NCI-H1436 (cell line): ENCODE data around the gene CYP2A7.
"Not testable (repeated sequence)": the region's sequence is repeated elsewhere in the genome, so short reads cannot be mapped to it uniquely, and the experiment has no call there.

Experiments used
- DNase-seq: peaks from one replicate; lab custom pipeline; 2025; lab: John Stamatoyannopoulos, UW

The CYP2A7 gene

DNA sequence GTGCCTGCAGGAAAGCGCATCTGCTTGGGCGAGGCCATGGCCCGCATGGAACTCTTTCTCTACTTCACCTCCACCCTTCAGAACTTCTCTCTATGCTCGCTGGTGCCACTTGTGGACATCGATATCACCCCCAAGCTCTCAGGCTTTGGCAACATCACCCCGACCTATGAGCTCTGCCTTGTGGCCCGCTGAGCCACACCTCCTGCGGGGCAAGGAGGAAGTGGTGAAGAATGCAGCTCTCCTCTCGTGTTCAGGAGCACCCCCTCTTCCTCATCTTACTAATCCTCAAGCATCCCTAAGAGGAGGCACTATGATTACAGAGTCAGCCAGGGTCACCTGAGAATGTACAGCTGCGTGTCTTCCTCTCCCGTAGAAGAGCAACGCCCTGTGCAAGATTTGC, 17.9 kb upstream of the CYP2A7 start:
- not testable (repeated sequence) for DNase-seq

DNA sequence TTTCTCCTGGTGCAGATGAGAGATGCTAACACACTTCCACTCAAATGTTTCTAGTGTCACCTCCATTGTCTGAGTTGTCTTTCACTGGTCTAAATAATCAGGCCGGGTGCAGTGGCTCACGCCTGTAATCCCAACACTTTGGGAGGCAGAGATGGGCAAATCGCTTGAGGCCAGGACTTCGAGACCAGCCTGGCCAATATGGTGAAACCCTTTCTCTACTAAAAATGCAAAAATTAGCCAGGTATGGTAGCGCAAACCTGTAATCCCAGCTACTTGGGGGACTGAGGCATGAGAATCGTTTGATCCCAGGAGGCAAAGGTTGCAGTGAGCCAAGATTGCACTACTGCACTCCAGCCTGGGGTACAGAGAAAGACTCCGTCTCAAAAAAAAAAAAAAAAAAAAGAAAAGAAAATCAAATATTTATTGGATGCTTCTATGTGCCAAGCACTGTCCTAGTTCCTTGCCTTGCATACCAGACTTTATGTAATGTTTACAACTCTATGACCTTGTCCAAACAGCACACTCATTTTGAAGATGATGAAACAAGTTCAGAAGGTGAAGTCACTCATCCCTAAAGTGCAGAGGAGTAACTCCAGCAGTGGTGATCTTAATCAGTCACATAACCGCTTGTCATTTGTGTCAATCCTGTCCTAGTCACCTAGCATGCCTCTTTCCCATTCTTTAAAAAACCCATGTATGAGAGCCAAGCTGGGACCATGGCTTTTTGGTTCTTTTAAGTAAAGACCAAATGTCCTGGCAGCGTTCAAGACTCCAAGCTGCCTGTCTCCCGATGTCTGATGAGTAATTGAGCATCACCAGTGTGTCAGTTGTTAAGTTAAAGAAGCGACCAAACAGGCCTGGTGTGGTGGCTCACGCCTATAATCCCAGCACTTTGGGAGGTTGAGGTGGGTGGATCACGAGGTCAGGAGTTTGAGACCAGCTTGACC, 15.1 kb upstream of the CYP2A7 start:
- DNase-seq: not testable (repeated sequence)

DNA sequence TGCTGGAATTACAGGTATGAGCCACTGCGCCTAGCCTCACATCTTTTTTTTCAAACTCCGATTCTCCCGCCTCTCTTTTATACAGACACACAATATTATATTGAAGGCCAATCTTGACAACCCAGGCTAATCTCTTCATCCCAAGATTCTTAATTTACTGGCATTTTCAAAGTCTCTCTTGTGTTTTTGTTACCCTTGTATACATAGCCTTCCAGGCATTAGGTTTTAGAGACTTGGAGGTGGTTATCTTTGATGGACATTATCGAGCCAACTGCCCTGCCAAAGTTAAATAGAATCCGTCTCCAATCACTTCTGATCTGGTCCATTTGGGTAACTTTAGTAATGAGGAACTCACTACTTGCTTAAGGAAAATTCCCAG, 14.4 kb upstream of the CYP2A7 start:
- no peak for DNase-seq

DNA sequence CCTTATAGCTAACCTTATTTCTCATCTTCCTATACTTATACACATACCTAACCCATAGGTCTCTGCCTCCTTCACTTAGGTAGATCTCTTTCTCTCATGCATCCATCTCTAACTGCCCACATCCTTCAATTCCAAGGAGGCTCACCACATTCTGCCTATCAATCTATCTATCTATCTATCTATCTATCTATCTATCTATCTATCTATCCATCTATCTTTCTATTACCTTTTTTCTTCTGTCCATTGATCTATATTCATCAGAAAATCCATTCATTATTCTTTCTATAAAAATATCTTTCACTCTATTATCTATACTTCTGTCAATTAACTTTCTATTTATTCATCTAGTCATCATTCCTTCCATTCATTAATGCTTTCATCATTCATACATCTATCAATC, 11.1 kb upstream of the CYP2A7 start:
- DNase-seq: no peak

DNA sequence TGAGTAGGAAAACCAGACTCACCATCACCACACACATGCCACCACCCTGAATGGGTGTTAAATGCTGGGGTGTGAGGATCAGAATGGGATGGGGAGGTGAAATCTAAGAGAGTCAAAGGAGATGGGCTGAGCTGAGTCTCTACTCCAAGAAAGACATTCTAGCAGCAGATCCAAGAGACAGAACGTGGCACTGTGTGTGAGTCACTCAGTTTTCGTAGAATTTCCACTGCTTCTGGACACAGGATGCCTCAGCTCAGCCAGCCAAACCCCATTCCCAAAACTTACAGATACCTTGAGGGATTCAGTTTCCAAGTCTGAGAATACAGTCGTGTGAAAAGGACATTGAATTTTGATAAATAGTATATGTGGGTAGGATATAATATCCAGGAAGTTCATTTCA, 7.3 kb upstream of the CYP2A7 start:
- DNase-seq: no peak

DNA sequence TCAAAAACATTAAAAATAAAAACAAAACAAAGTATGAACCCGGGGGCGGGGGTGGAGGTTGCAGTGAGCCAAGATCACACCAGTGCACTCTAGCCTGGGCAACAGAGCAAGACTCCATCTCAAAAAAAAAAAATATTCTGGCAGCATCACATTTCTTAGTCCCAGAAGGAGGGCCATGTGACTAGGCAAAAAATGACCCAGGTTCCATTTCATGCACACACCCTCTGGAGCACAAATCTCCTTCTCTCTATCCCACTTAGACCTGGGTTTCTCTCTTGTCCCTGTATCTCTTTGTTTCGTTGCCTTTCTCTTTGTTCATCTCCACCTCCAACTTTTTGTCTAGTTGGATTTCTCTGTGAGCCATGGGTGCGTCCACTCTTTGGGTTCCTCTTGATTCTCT, 6.2 kb upstream of the CYP2A7 start:
- no peak for DNase-seq

DNA sequence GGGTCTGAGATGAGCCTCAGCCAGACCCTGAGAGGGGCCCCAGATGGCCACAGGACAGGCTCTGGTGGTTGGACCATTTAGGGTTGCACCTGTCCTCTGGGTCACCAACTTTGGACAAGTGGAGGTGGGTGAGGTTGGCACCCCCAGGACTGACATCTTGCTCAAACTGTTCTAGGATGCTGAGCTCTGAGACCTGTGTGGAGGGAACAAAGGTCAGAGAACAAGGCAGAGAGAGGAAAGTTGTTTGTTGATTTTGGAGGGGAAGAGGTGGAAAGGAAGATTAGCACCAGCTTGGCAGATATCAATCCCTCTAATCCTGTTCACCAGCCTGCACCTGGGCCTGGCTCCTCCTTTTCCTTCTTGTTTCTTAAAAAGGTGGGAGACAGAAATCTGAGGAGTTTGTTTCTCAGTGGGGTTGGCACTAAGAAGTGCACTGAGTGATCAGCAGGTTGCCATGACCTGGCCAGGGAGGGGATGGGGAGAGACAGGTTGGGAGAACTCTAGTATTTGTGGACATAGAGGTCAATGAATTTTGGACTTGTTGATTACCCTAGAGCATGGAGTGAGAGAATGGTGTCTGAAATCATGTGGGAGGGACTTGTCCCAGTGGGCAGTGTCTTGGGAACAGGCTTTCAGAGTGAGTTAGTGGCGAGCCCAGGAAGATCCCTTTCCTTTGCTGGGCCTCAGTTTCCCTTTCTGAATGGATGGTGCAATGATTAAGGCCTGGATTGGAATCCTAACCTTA, 2.3 kb upstream of the CYP2A7 start:
- DNase-seq: not testable (repeated sequence)

DNA sequence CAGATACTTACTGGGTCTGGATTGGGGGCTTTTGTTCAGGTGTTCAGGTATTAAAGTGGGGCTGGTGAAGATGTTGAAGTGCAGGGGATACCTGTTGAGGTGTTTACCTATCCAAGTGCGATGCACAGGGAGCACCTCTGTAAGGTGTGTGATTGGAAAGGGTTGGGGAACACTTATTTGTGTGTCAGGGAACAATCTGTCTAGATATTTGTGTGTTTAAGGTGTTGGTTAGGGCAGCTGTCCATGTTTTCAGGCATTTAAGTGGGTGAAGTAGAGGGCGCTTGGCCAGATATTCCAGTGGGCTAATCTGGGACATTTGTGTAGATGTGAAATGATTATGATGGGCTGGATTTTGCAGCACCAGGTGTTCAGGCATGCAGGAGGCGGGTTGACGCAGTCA, 2.7 kb downstream of the CYP2A7 start:
- DNase-seq: not testable (repeated sequence)

DNA sequence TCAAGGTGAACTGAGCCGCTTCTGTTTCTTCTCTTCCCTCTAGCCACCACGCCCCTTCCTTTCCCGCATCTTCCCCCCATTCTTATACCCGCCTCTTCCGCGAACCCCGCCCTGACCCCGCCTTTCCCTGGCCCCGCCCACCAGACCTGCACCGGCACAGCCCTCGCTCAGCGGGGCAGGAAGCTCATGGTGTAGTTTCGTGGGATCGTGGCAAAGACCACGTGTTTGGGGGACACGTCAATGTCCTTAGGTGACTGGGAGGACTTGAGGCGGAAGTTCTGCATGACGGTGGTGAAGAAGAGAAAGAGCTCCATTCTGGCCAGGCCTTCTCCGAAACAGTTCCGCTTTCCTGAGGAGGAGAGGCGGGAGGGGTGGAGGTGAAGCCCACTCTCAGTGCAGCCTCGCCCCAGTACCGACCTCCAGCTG, 6.5 kb downstream of the CYP2A7 start:
- not testable (repeated sequence) for DNase-seq

DNA sequence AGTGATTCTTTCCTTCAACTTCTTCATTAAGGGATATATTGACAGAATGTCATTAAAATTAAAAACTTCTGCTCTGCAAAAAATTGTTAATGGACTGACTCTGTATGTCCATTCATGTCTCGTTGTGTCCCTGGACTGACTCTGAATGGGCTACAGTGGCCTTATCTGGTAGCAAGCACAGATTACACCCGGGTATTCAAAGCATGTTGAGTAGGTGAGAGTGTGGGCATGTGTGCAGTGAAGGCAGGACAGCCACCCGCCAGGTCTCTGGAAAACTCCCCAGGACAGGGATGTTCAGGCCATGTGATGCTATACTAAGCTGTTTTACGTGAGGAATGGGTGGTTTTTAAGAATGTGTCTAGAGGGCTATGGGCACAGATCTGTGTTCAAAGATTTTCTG, 7.2 kb downstream of the CYP2A7 start:
- not testable (repeated sequence) for DNase-seq

DNA sequence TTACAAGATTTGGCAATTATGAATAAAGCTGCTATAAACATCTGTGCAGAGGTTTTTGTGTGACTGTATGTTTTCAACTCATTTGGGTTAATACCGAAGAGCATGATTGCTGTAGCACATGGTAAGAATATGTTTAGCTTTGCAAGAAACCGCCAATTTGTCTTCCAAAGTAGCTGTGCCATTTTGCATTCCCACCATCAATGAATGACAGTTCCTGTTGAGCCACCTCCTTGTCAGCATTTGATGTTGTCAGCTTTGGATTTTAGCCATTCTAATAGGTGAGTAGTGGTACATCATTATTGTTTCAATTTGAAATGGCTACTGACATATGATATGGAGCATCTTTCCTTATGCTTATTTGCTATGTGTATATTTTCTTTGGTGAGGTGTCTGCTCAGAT, 8.2 kb downstream of the CYP2A7 start:
- DNase-seq: not testable (repeated sequence)

DNA sequence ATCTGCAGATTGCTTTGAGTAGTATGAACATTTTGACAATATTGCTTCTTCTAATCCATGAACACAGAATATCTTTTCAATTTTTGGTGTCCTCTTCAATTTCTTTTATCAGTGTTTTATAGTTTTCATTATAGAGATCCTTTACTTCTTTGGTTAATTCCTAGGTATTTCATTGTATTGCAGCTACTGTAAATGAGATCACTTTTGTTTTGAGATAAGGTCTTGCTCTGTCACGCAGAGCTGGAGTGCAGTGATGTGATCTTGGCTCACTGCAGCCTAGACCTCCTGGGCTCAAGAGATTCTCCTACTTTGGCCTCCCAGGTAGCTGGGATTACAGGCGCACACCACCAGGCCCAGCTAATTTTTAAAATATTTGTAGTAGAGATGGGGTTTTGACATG, 9.8 kb downstream of the CYP2A7 start:
- no peak for DNase-seq

DNA sequence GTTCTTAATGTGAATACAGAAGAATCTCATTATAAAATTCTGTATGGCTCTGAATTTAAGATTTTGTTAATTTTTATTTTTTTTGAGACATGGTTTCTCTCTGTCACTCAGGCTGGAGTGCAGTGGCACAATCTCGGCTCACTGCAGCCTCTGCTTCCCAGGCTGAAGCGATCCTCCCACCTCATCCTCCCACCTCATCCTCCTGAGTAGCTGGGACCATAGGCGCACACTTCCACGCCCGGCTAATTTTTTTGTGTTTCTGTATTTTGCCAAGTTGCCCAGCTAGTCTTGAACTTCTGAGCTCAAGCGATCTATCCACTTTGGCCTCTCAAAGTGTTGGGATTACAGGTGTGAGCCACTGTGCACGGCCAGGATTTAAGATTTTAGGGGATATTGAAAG, 14.3 kb downstream of the CYP2A7 start:
- DNase-seq: no peak

DNA sequence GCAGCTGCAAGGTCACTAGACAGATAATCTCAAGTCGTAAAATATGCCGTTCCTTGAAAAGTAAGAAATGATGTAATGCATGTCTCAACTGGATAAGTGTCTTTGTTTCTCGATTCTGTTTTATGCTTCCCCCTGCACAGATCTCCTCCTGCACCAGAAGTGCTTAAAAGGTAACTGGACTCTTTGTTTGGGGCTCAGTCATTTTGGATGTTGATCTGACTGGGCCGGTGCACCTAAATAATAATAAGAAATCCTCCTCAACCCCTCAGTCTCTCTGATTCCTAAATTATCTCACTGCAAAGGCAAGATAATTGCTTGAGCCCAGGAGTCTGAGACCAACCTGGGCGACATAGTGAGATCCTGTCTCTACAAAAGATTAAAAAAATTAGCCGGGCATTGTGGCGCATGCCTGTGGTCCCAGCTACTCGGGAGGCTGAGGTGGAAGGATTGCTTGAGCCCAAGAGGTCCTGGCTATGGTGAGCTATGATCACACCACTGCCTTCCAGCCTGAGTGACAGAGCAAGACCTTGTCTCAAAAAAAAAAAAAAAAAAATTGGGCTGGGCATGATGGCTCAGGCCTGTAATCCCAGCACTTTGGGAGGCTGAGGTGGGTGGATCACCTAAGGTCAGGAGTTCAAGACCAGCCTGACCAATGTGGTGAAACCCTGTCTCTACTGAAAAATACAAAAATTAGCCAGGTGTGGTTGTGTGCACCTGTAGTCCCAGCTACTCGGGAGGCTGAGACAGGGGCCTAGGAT, 17.1 kb downstream of the CYP2A7 start:
- DNase-seq: not testable (repeated sequence)

DNA sequence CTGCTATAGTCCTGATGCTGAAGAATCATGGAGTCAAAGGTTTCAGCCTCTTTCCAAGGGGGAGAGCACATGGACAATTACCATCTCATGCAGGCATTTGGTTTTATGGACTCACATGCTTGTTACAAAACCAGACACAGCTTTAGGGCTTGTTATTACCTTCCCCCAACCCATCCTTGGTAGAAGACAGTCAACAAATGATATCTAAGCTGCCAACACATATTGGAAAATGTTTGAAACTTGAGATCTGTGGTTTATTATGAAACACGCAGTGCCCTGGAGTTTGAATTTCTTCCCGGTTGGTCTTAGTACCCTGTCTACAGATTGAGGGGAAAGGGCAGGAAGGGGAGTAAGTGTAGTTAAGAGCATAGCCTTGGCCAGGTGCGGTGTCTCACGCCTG, 19.2 kb downstream of the CYP2A7 start:
- no peak for DNase-seq

DNA sequence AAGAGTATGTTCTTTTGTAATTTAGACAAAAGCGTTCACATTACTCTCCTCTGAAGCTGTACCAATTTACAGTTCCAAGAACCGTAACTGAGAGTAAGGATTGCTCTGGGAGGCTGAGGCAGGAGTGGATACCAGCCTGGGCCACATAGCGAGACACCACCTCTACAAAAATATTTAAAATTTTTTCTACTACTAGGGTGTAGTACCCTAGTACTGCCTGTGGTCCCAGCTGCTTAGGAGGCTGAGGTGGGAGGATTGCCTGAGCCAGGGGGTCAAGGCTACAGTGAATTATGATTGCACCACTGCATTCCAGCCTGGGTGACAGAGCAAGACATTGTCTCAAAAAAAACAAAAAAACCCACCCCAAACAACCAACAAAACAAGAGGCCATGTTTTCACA, 19.7 kb downstream of the CYP2A7 start:
- no peak for DNase-seq

DNA sequence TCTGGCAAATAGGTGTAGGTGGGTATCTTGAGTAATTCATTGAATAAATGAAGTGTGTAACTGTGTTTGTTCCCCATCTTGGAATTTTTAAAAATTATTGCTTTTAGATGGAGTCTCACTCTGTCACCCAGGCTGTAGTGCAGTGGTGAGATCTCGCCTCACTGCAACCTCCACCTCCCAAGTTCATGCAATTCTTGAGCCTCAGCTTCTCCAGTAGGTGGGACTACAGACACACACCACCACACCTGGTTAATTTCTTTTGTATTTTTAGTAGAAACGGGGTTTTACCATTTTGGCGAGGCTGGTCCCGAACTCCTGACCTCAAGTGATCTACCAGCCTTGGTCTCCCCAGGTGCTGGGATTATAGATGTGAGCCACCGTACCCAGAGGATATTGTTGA, 23.9 kb downstream of the CYP2A7 start:
- DNase-seq: no peak

DNA sequence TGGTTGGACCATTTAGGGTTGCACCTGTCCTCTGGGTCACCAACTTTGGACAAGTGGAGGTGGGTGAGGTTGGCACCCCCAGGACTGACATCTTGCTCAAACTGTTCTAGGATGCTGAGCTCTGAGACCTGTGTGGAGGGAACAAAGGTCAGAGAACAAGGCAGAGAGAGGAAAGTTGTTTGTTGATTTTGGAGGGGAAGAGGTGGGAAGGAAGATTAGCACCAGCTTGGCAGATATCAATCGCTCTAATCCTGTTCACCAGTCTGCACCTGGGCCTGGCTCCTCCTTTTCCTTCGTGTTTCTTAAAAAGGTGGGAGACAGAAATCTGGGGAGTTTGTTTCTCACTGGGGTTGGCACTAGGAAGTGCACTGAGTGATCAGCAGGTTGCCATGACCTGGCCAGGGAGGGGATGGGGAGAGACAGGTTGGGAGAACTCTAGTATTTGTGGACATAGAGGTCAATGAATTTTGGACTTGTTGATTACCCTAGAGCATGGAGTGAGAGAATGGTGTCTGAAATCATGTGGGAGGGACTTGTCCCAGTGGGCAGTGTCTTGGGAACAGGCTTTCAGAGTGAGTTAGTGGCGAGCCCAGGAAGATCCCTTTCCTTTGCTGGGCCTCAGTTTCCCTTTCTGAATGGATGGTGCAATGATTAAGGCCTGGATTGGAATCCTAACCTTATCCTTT, 29.4 kb downstream of the CYP2A7 start:
- not testable (repeated sequence) for DNase-seq

DNA sequence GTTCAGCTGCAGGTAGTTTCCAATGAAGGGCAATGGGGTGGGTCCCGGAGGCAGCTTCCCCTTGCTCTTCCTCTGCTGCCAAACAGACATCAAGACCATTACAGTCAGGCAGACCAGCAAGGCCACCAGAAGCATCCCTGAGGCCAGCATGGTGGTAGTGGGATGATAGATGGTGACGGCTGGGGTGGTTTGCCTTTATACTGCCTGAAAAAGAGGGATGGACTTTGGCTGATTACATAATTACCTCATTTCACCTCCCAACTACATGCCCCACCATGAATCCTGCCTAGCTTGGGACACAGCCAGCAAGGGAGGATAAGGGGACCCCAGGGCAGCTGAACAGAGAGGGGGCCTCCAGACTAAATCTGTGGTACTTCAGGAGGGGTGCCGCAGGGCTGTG, 31.8 kb downstream of the CYP2A7 start, which contains the start of gene CYP2A6:
CYP2A6 (minus strand) TSS at position 171 of the 400 bp plus-strand sequence; CDS start at position 150, 21 bp downstream.
- DNase-seq: not testable (repeated sequence)

DNA sequence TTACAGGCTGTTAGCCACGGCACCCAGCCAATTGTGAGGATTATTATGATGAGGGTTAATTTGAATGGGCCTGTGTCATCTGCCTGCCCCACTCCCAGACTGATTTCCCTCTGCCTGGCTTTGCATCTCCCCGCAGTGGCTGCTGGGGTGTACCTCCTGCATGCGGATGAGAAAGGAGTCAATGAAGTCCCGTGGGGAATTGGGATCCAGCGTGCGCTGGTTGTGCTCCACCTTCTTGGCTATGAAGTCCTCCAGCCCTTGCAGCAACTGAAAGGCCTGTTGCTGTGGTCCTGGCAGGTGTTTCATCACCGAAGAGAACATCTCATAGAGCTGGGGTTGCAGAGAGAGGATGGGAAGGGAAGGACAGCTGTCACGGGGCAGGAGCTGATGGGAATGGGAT, 35.3 kb downstream of the CYP2A7 start:
- not testable (repeated sequence) for DNase-seq

DNA sequence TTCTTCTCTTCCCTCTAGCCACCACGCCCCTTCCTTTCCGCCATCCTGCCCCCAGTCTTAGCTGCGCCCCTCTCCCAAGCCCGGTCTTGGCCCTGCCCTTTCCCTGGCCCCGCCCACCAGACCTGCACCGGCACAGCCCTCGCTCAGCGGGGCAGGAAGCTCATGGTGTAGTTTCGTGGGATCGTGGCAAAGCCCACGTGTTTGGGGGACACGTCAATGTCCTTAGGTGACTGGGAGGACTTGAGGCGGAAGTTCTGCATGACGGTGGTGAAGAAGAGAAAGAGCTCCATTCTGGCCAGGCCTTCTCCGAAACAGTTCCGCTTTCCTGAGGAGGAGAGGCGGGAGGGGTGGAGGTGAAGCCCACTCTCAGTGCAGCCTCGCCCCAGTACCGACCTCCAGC, 38.4 kb downstream of the CYP2A7 start:
- not testable (repeated sequence) for DNase-seq
